Superior temporal gyrus (tissue), 1 donor: ENCODE measurements around the gene RAPSN.

ENCODE experiments used
- DNase-seq: peaks from one replicate; pipeline ENCODE4 v3.0.0-alpha.2; 2016; ENCODE audit errors: extremely low spot score

RAPSN gene

GRCh38 chr11:47434011-47434786 is 14.7 kb downstream of the RAPSN start:
- no peak for DNase-seq

DNA sequence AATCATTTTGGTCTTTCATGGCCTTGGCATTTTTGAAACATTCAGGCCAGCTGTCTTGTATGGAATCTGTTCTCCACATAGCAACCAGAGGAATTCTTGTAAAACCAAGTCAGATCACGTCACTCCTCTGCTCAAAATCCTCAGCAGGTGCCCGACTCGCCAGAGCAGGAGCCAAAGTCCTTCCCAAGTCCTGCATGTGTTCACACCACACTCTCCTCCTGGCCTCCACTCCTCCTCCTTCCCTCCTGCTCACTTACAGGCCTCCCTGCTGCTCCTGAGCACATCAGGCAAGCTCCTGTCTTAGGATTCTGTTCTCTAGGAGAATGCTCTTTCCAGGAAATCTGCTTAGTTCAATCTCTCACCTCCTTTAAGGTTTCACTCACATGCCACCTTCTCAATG is 15.8 kb downstream of the RAPSN start:
- DNase-seq = no peak

GRCh38 chr11:47431356-47432083 is 17.4 kb downstream of the RAPSN start:
- no peak for DNase-seq

- DNase-seq = no peak
Observed at GRCh38 chr11:47430524-47430923, 18.4 kb downstream of the RAPSN start.

GRCh38 chr11:47426062-47426956 is 22.6 kb downstream of the RAPSN start, which contains the start of gene PSMC3:
PSMC3 (minus strand) TSS chr11:47426439; CDS start chr11:47426279, 160 bp downstream.
- peak; percentile 98 for DNase-seq

DNA sequence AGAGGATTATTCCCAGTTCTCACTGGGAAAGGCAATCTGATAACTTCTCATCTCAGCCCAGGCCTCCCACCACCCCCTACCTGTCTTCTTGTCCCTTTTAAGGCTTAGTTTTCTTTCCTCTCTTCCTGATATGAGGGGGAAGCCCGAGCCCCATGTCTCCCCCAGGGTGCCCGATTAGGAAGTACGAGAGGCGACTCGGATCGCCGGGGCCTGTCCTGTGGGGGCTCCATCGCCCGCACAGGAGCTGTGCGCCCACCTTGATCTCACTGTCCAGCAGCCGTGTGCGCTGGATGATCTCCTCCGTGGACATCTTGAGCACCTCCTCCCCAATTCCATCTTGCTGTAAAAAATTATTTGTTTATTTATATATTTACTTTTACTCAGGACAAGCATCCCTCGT is 23.3 kb downstream of the RAPSN start:
- DNase-seq = no peak

DNA sequence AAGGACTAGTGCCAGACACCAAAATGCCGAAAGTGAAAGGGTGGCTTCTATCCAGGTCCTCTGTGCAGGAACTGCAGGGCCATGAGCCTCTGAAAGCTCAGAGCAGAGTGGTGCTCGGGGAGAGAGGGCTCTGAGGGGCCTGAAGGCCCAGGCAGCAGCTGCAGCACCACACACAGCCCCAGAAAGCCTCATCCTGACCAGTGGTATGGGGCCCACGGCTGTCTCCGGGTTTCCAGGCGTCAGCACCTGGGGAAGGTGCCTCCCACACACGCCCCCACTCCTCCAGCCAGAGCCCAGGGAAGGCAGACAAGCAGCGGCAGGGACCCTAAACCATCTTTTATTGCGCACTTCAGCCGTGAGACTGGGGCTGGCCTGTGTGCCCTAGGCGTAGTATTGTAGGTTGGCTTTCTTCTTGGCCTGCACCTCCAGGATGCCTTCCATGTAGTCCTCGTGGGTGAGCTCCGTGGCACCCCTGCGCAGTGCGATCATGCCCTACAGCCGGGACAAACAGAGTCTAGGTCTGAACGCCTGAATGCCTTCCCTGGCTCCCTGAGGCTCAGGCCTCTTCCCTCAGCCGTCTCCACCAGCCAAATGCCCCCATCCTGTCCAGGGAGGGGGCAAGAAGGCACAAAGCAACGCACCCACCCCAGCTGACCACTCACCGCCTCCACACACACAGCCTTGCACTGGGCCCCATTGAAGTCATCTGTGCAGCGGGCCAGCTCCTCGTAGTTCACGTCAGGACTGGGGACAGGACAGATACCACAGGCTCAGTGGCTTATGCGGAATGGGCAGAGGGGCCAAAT is 30.3 kb downstream of the RAPSN start:
- DNase-seq = no peak

GRCh38 chr11:47417712-47418111 is 31.2 kb downstream of the RAPSN start:
- no peak for DNase-seq

DNA sequence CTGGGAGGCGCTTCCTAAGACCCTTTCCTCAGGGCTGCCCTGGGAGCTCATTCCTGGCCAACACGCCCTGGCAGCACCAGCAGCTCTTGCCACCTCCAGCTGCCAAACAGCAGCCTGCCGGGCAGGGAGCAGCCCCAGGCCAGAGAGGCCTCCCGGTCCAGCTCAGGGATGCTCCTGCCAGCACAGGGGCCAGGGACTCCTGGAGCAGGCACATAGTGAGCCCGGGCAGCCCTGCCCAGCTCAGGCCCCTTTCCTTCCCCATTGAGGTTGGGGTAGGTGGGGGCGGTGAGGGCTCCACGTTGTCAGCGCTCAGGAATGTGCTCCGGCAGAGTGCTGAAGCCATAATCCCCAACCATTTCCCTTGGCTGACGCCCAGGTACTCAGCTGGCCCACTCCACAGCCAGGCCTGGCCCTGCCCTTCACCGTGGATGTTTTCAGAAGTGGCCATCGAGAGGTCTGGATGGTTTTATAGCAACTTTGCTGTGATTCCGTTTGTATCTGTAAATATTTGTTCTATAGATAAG is 32.9 kb downstream of the RAPSN start:
- no peak for DNase-seq

- no peak for DNase-seq
Observed at GRCh38 chr11:47415091-47415854, 33.7 kb downstream of the RAPSN start.

DNA sequence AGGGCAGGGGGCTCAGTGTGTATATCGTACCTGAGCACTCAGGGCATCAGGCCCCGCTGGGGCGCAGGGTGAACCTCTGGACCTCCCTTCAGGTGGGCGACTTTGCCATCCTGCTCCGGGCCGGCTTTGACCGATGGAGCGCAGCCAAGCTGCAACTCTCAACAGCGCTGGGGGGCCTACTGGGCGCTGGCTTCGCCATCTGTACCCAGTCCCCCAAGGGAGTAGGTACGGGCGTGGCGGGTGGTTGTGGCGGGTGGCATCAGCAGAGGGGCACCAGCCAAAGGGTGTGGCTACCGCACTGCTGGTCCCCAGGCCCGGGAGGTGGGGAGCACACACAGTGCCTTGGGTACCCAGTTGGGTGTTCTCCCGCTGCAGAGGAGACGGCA is 34.3 kb downstream of the RAPSN start:
- DNase-seq = no peak

GRCh38 chr11:47413908-47414684 is 34.8 kb downstream of the RAPSN start:
- no peak for DNase-seq

DNA sequence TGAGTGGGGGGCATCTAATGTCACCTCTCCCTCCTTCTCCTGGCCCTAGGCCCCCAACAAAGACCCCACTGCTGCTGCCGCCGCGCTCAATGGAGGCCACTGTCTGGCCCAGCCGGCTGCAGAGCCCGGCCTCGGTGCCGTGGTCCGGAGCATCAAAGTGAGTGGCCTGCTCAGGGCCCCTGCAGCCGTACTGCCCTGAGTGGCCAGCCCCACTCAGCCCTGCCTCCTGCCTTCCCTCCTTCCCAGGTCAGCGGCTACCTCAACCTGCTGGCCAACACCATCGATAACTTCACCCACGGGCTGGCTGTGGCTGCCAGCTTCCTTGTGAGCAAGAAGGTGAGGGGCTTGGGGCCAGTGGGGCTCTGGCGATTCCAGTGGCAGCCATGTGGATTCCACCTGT is 35.6 kb downstream of the RAPSN start:
- no peak for DNase-seq

- DNase-seq = no peak
Observed at GRCh38 chr11:47411884-47412746, 36.8 kb downstream of the RAPSN start.

- DNase-seq = no peak
Observed at GRCh38 chr11:47410370-47411264, 38.3 kb downstream of the RAPSN start.

DNA sequence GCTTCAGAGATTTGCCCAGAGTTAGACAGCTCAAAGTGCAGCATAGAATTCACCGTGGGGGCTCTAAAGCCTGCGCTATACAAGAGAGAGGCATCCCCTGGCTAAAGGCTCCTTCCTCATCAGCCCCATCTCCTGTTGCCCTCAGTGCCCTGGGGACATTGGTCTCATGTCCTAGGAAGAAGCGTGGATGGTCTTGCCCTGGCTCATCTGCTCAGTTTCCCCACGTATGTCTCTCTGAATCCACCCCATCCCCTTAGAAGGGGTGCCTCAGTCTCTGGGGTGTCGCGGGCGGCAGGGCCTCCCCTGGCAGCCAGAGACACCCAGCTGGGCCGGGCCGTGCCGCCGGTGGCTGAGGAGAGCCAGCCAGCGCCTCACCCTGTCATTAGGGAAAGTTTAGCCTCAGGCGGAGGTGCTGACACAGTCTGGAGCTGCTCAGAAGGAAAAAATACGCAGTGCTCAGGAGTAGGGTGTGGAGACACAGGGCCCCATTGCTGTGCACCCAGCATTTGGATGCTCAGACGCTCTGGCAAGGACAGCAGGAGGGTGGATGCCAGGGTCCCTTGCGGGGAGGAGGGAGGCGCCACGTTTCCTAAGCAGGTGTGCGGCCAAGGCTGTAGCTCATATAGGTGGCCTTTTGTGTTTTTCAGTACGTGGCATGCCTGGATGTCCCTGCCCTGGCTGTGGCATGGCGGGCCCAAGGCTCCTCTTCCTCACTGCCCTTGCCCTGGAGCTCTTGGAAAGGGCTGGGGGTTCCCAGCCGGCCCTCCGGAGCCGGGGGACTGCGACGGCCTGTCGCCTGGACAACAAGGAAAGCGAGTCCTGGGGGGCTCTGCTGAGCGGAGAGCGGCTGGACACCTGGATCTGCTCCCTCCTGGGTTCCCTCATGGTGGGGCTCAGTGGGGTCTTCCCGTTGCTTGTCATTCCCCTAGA is 39.2 kb downstream of the RAPSN start:
- no peak for DNase-seq
